Measurements from ENCODE around the gene RNF212. TPM values are rescaled to one million over a fixed set of nuclear protein-coding genes. Genes with fewer than 3 reads are reported as not detected.

Gene RNF212
- total RNA-seq, 4 donors from 2014 or later = 1.3 TPM; not detected in 3

- no peak for TF ChIP-seq CTCF (IDR thresholded peaks at IDR 0.05 in 4 of 5, conservative IDR thresholded peaks at IDR 0.05 in 1 of 5)
- TF ChIP-seq POLR2A (IDR thresholded peaks at IDR 0.05) = no peak
- Histone ChIP-seq H3K27me3 (peaks cover 26 to 34% (median 29%) of the 10 kb centered on the region in 3 donors), H3K9me3 (no peaks in the 10 kb centered on the region), H3K4me1 (no peaks in the 10 kb centered on the region), H3K27ac (no peak overlapping the region), H3K36me3 (no peaks in the 10 kb centered on the region), H3K4me3 (no peak overlapping the region)
- ATAC-seq (no peak), DNase-seq (no peak)
- in situ Hi-C loops (cut with MboI; ENCODE audit: low sequenced_read_pairs in 4 of 4) (no loop called here), intact Hi-C loops (cut with DNase I; ENCODE audit: low total_unique reads) (no loop called here)
Measured at GRCh38 chr4:1115528-1116293, 2.3 kb upstream of the RNF212 start.

- peaks cover 34 to 35% (median 35%) of the 10 kb centered on the region in 3 donors for H3K27me3 ChIP-seq
- TF ChIP-seq POLR2A (IDR thresholded peaks at IDR 0.05) (no peak), CTCF (IDR thresholded peaks at IDR 0.05 in 4 of 5, conservative IDR thresholded peaks at IDR 0.05 in 1 of 5) (no peak)
- H3K4me3 ChIP-seq = no peak overlapping the region
- H3K27ac ChIP-seq = no peak overlapping the region
- ATAC-seq (no peak), DNase-seq (no peak)
- H3K36me3 ChIP-seq = no peaks in the 10 kb centered on the region
- H3K4me1 ChIP-seq = no peaks in the 10 kb centered on the region
- H3K9me3 ChIP-seq = no peaks in the 10 kb centered on the region
- intact Hi-C loops (cut with DNase I; ENCODE audit: low total_unique reads) (no loop called here), in situ Hi-C loops (cut with MboI; ENCODE audit: low sequenced_read_pairs in 4 of 4) (no loop called here)
Measured at GRCh38 chr4:1112821-1113182, 562 bp downstream of the RNF212 start.

- no peak for DNase-seq
- intact Hi-C loops (cut with DNase I; ENCODE audit: low total_unique reads) = no loop called here
- in situ Hi-C loops (cut with MboI; ENCODE audit: low sequenced_read_pairs in 4 of 4) = no loop called here
Measured at GRCh38 chr4:1112174-1112820, 1.1 kb downstream of the RNF212 start.

GRCh38 chr4:1111259-1111809 is 2.0 kb downstream of the RNF212 start:
- H3K27me3 ChIP-seq = peaks cover 34 to 35% (median 35%) of the 10 kb centered on the region in 3 donors
- TF ChIP-seq CTCF (IDR thresholded peaks at IDR 0.05 in 4 of 5, conservative IDR thresholded peaks at IDR 0.05 in 1 of 5) = no peak
- TF ChIP-seq POLR2A (IDR thresholded peaks at IDR 0.05) = no peak
- in situ Hi-C loops (cut with MboI; ENCODE audit: low sequenced_read_pairs in 4 of 4) = no loop called here

More at GRCh38 chr4:1112174-1112820, 1.1 kb downstream of the RNF212 start:
- Histone ChIP-seq H3K4me1 (no peaks in the 10 kb centered on the region), H3K4me3 (no peak overlapping the region), H3K36me3 (no peaks in the 10 kb centered on the region), H3K27ac (no peak overlapping the region), H3K27me3 (peaks cover 34 to 35% (median 35%) of the 10 kb centered on the region in 3 donors), H3K9me3 (no peaks in the 10 kb centered on the region)
- TF ChIP-seq POLR2A (IDR thresholded peaks at IDR 0.05) (no peak), CTCF (IDR thresholded peaks at IDR 0.05 in 4 of 5, conservative IDR thresholded peaks at IDR 0.05 in 1 of 5) (no peak)
- no peak for ATAC-seq

More at GRCh38 chr4:1111259-1111809, 2.0 kb downstream of the RNF212 start:
- intact Hi-C loops (cut with DNase I; ENCODE audit: low total_unique reads) = no loop called here
- no peak overlapping the region for H3K4me3 ChIP-seq
- DNase-seq = no peak
- H3K4me1 ChIP-seq = no peaks in the 10 kb centered on the region
- H3K36me3 ChIP-seq = no peaks in the 10 kb centered on the region
- H3K27ac ChIP-seq = no peak overlapping the region
- no peaks in the 10 kb centered on the region for H3K9me3 ChIP-seq
- no peak for ATAC-seq
